Rectal smooth muscle tissue (tissue), 1 donor: ENCODE measurements around the gene ATG5.

ENCODE experiments used
- H3K27ac ChIP-seq: one replicate; pipeline ENCODE4 v1.7.0; 2013; ENCODE audit warnings: low read depth, low read length, inconsistent platforms
- H3K27me3 ChIP-seq: one replicate; pipeline ENCODE4 v1.7.0; 2013; ENCODE audit warnings: low read length; ENCODE audit not compliant: control insufficient read depth, insufficient read depth
- H3K36me3 ChIP-seq: one replicate; pipeline ENCODE4 v1.7.0; 2013; ENCODE audit warnings: low read length; ENCODE audit not compliant: control insufficient read depth, insufficient read depth
- H3K4me1 ChIP-seq: one replicate; pipeline ENCODE4 v1.7.0; 2013; ENCODE audit warnings: low read length; ENCODE audit not compliant: control insufficient read depth, insufficient read depth
- H3K4me3 ChIP-seq: one replicate; pipeline ENCODE4 v1.7.0; 2013; ENCODE audit warnings: low read length
- H3K9ac ChIP-seq: one replicate; pipeline ENCODE4 v1.7.0; 2013; ENCODE audit warnings: low read length

Gene ATG5

DNA sequence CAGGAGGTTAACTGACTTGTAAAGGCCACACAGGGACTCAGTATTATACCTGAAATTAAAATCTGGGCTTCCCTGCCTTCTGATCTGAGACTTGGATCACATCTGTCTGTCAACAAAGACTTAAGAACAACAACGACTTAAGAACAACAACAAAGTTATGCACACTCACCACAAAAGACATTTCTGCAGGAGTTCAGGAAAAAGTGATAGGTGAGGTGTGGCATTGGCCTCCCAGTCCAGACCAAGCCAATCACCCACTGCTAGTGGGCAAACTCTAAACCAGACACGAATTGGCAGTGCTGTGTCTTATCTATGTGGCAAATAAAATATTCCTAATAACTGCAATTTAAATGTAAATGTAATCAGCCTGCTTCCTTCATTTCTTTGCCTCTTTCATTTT, 178.1 kb downstream of the ATG5 start:
- no peaks in the 10 kb centered on the region for H3K4me1 ChIP-seq
- H3K27ac ChIP-seq: no peak overlapping the region
- no peaks in the 10 kb centered on the region for H3K36me3 ChIP-seq
- no peaks in the 10 kb centered on the region for H3K27me3 ChIP-seq
- no peak overlapping the region for H3K4me3 ChIP-seq
- H3K9ac ChIP-seq: no peak overlapping the region

DNA sequence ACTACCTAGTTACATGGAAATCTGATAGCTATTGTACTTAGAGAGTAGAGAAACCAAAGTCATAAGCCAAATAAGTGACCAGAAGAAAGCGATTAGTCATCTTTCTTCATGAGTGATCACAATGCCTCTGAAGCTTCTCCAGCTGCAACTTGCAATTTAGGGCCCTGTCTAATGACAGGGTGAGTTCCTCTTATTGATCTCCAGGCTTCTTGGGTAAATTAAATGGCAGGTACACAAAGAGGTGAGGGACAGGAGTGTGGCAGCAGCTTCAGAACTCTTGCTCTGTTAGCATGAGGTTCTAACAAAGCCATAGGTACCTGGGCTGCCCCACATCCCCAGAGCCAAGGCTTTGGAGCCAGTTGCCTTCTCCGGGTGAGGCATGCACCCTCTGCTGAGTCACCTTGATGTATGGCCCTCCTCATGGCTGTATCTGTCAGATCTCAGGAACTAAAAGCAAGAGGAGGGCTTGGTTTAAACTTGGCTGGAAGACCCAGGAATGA, 178.7 kb downstream of the ATG5 start:
- H3K36me3 ChIP-seq: no peaks in the 10 kb centered on the region
- H3K27ac ChIP-seq: no peak overlapping the region
- H3K4me3 ChIP-seq: no peak overlapping the region
- H3K4me1 ChIP-seq: no peaks in the 10 kb centered on the region
- no peak overlapping the region for H3K9ac ChIP-seq
- H3K27me3 ChIP-seq: no peaks in the 10 kb centered on the region

DNA sequence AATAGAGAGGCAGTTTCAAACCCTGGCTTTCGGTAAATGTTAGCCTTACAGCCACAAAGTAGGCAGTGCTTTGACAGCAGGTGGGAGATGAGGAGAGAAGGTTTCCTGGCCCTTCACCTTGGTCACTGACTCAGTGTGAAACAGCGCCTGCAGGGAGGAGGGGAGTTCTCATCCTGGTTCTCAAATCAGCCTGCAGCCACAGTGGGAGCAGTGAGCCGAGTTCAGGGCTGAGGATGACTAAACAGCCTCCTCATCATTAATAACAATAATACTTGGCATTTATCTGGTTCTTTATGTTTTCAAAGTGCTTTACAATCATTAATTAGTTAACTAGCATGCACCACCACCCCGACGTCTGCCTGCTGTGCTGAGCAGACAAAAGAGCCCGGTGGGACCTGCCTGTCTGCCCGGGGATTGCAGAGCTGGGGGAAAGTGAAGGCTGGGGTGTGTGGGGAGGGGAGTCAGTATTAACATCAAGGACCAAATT, 179.8 kb downstream of the ATG5 start:
- Histone ChIP-seq H3K27ac (no peak overlapping the region), H3K27me3 (no peaks in the 10 kb centered on the region)

DNA sequence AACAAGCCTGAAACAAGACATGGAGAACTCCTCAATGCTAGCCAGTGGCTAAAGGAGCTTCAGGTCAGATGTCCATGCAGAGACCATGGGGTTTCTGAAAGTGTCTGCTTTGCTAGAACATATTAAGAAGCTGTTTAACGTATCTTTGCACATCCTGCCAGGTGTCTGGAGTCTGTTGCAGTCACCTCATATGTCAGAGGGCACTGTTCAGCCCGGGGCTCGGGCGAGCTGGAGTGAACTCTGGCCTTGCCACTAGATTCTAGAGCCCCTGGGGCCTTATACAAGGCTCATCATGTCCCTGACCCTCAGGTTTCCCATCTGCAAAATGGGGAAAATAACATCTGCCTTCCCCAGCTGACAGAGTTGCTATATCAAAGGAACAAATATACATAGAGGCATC, 180.4 kb downstream of the ATG5 start:
- Histone ChIP-seq H3K4me1 (no peaks in the 10 kb centered on the region), H3K27ac (no peak overlapping the region), H3K9ac (no peak overlapping the region), H3K36me3 (no peaks in the 10 kb centered on the region), H3K4me3 (no peak overlapping the region), H3K27me3 (no peaks in the 10 kb centered on the region)

More for the DNA sequence above, 179.8 kb downstream of the ATG5 start:
- Histone ChIP-seq H3K4me3 (no peak overlapping the region), H3K9ac (no peak overlapping the region), H3K36me3 (no peaks in the 10 kb centered on the region), H3K4me1 (no peaks in the 10 kb centered on the region)

DNA sequence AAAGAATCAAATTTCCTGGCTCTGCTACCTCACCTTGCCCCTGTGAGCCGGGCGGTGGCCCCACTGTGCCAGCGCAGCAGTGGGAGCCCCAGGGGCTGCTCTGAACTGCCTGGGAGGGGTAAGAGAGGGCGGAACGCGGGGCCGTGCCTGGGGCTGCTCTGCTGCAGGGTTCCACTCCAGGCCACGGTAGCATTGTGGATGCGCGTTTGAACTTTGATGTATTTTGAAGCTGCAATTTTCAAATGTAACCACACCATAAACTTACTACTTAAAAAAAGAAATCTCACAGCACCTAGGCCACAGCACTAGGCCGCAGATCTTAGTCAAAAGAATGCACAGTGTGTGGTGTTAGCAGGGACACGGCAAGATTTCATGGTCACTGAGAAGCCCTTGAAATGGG, 181.9 kb downstream of the ATG5 start:
- H3K27me3 ChIP-seq: no peaks in the 10 kb centered on the region
- H3K4me1 ChIP-seq: no peaks in the 10 kb centered on the region
- no peak overlapping the region for H3K27ac ChIP-seq
- no peaks in the 10 kb centered on the region for H3K36me3 ChIP-seq
- no peak overlapping the region for H3K9ac ChIP-seq
- H3K4me3 ChIP-seq: no peak overlapping the region

DNA sequence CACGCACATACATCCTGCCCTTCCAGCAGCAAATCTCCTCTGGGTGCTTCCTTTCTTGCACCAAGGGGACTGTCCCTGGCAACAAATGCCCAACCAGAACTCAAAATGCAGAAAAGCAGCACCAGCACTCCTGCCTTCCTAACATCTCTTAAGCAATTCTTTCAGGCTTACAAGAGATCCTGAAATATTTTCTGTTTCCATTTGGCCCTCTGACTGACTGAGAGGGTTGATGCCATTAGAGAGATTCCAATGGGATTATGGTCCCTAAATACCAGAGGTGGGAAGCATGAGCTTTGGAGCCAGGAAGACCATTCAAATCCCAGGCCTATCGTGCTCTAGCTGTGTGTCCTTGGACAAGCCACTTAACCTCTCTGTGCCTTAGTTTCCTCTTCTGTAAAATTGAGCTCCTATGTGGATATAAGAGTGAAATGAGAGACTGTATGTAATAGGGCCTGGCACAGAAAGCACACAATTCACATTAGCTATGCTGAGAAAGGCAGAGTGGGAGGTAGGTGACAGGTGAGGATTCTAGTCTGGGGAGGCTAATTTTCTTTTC, 182.6 kb downstream of the ATG5 start:
- Histone ChIP-seq H3K36me3 (no peaks in the 10 kb centered on the region), H3K27me3 (no peaks in the 10 kb centered on the region), H3K27ac (no peak overlapping the region), H3K4me1 (no peaks in the 10 kb centered on the region), H3K4me3 (no peak overlapping the region), H3K9ac (no peak overlapping the region)

DNA sequence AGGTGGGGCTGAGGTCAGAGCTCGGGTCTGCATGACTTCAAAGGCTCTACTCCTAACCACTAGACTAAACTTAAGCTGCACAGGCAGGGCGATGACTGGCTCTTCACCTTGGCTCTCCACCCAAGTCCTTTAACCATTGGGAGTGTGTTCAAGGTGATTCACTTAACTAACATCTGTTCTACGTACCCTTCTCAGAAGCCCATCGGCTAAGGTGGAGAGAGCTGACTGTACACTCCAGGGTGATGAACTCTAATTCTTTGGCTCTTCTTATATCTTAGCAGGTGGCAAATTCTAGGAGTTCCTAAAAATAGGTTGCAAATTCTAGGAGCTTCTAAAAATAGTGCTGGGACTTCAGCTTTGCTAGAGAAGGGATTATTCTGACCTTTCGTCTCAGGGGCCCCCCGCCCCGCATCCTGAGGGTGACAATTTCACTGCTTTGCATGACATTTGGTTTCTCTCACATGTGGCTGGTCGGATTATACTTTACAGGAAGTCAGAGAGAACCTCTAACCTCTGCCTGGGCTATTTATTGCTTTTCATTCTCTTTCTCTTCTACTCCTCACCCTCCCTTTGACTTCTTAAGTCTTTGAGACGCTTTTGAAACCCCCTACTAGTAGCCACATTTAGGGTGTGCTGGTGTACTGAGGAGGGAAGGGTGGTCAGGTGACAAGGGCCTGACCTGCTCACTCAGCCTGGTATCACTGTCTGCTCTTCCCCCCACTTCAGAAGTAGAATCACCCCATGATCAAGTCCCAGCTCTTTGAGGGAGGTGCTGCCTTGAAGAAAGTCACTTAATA, 183.9 kb downstream of the ATG5 start:
- Histone ChIP-seq H3K27me3 (no peaks in the 10 kb centered on the region), H3K27ac (no peak overlapping the region), H3K4me1 (no peaks in the 10 kb centered on the region), H3K4me3 (no peak overlapping the region), H3K36me3 (no peaks in the 10 kb centered on the region), H3K9ac (no peak overlapping the region)

DNA sequence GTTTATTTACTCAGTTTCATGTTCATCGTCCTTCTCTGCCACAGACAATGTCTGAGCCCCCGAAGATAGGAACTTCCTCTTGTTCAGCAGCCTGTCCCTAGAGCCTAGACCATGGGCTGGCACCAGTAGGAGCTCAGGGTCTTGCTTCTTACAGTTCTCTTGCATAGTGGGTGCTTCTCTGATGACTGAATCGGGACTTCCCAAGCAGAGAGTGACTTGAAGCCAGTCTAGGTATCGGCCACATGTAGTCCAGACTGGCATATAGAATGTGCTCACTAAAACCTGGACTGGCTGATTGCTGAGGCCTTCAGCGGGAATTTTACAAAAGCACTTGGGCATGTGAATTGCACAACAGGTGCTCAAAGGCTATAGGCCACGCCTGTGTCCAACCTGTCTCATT, 187.4 kb downstream of the ATG5 start:
- Histone ChIP-seq H3K36me3 (no peaks in the 10 kb centered on the region), H3K27me3 (no peaks in the 10 kb centered on the region), H3K27ac (no peak overlapping the region), H3K9ac (no peak overlapping the region), H3K4me1 (no peaks in the 10 kb centered on the region), H3K4me3 (no peak overlapping the region)

DNA sequence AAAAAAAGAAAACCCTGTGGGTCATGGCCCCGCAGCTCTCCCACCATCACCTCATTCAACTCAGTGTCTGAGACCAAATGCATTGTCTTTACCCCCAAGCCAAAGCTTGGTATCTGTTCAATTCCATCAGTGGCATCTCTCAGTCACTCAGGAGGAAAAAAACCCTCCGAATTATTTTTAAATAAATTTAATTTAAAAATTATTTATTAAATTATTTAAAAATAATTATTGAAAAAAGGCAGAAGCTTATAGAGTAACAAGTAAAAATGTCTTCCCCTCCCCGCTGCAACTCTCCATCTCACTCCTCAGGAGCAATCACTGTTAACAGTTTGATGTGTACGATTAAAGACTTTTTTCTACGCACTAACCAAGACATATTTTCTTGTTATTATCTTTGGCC, 188.7 kb downstream of the ATG5 start:
- no peak overlapping the region for H3K27ac ChIP-seq
- H3K9ac ChIP-seq: no peak overlapping the region
- H3K4me3 ChIP-seq: no peak overlapping the region
- no peaks in the 10 kb centered on the region for H3K4me1 ChIP-seq
- H3K36me3 ChIP-seq: no peaks in the 10 kb centered on the region
- no peaks in the 10 kb centered on the region for H3K27me3 ChIP-seq

DNA sequence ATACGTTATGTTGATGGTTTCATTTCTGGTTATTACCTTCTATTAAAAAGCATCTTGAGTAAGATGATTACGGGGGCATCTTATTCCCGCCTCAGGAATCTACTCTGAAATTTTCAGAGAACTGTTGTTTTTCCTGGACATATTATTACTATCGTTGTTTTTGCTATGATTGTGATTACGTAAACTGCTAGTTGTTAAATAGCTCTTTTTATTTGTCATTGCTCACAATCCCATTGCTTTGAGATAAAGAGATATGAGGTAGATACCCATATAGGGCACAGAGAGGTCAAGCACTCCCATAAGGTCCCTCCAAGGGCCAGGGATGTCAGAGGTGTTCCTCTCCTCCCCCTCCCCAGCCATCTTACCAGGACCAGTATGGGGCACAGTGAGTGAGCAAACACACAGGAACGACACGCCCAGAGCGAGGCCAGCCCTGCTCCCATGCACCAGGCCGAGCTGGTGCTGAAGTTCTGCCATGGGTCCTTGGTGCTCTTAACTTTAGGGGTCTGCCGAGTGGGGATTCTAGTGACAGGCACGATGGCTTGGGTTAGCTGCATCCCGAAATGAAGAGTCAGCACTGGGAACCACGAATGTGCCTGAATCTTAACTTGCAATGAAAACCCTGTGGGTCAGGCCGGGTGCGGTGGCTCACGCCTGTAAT, 189.5 kb downstream of the ATG5 start:
- Histone ChIP-seq H3K9ac (no peak overlapping the region), H3K4me1 (no peaks in the 10 kb centered on the region), H3K27ac (no peak overlapping the region), H3K27me3 (no peaks in the 10 kb centered on the region), H3K36me3 (no peaks in the 10 kb centered on the region), H3K4me3 (no peak overlapping the region)

DNA sequence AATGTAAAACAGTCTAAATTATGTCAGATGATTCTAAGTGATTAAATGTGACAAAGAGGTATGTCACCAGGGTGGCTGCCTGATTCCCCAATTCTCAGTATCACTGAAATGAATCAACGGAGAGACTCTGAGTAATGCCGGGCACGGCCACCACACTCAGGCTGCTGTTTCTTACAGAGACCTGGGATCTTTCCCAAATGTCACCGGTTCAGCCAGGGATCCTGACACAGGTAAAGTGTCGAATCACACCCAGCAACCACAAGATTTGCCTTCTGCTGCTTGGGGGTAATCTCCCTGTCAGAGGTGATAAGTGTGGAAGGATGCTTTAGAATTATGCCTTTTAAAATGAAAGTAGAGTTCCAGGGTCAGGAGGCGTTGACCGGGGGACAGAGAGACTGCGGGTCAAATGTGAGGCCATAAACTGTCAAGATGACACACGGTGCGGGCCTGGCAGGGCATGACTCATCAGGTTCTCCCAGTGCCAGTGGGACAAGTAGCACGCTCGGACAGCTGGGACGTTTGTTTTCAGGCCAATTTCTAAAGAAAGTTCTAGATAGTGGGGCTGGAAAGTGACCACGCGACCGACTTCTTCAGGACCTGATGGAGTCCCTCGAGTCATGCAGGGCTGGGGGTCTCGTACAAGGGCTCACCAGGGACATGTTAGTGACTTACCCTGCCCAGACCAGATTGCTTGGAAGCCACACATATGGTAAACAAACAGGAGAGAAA, 190.5 kb downstream of the ATG5 start:
- Histone ChIP-seq H3K9ac (no peak overlapping the region), H3K27me3 (no peaks in the 10 kb centered on the region), H3K4me1 (no peaks in the 10 kb centered on the region), H3K4me3 (no peak overlapping the region), H3K36me3 (no peaks in the 10 kb centered on the region), H3K27ac (no peak overlapping the region)
